Trophoblast cell (in vitro differentiated cells and primary cell): ENCODE results near the gene BAIAP3.
"Not testable (repeated sequence)": the region's sequence is repeated elsewhere in the genome, so short reads cannot be mapped to it uniquely, and the experiment has no call there.

Experiments used
- DNase-seq, 2 donors: peaks; one replicate each; pipeline ENCODE4 v3.0.0-alpha.2; 2016
- H2AFZ ChIP-seq: 2 replicates; pipeline ENCODE4 v1.6.1; 2013; ENCODE audit warnings: low read length, moderate library complexity, mild to moderate bottlenecking; ENCODE audit not compliant: insufficient read depth, poor library complexity
- H2AK5ac ChIP-seq: 2 replicates; pipeline ENCODE4 v1.6.1; 2013; ENCODE audit warnings: mild to moderate bottlenecking, low read length
- H2BK120ac ChIP-seq: 2 replicates; pipeline ENCODE4 v1.6.1; 2013; ENCODE audit warnings: low read length, mild to moderate bottlenecking, moderate library complexity; ENCODE audit not compliant: insufficient read depth, poor library complexity
- H2BK12ac ChIP-seq: 2 replicates; pipeline ENCODE4 v1.6.1; 2013; ENCODE audit warnings: mild to moderate bottlenecking, low read length, moderate library complexity
- H2BK5ac ChIP-seq: 2 replicates; pipeline ENCODE4 v1.6.1; 2013; ENCODE audit warnings: low read length, low read depth, moderate library complexity, mild to moderate bottlenecking; ENCODE audit not compliant: poor library complexity
- H3K14ac ChIP-seq: 2 replicates; pipeline ENCODE4 v1.6.1; 2013; ENCODE audit warnings: mild to moderate bottlenecking, low read length
- H3K18ac ChIP-seq: 2 replicates; pipeline ENCODE4 v1.6.1; 2013; ENCODE audit warnings: mild to moderate bottlenecking, low read length
- H3K23ac ChIP-seq: 2 replicates; pipeline ENCODE4 v1.6.1; 2013; ENCODE audit warnings: low read length
- H3K27ac ChIP-seq: 2 replicates; pipeline ENCODE4 v1.5.1; 2013; ENCODE audit warnings: low read depth, mild to moderate bottlenecking, inconsistent platforms, low read length, moderate library complexity
- H3K27me3 ChIP-seq: 2 replicates; pipeline ENCODE4 v1.6.1; 2013; ENCODE audit warnings: inconsistent platforms, mild to moderate bottlenecking, low read length, moderate library complexity; ENCODE audit not compliant: insufficient read depth
- H3K36me3 ChIP-seq, 2 experiments: 1 replicate in 1 of 2; 2 replicates in 1 of 2; pipeline ENCODE4 v1.6.1; 2013; ENCODE audit warnings: low read length in 2 of 2, mild to moderate bottlenecking in 2 of 2, moderate library complexity in 1 of 2; ENCODE audit not compliant: insufficient read depth in 2 of 2, control insufficient read depth in 1 of 2
- H3K4ac ChIP-seq: 2 replicates; pipeline ENCODE4 v1.6.1; 2013; ENCODE audit warnings: low read depth, mild to moderate bottlenecking, low read length, moderate library complexity
- H3K4me1 ChIP-seq, 2 experiments: 1 replicate in 1 of 2; 2 replicates in 1 of 2; pipeline ENCODE4 v1.6.1; 2013; ENCODE audit warnings: low read length in 2 of 2, mild to moderate bottlenecking in 2 of 2, moderate library complexity in 1 of 2; ENCODE audit not compliant: insufficient read depth in 2 of 2, control insufficient read depth in 1 of 2
- H3K4me2 ChIP-seq: 2 replicates; pipeline ENCODE4 v1.6.1; 2013; ENCODE audit warnings: inconsistent platforms, mild to moderate bottlenecking, low read length, moderate library complexity
- H3K4me3 ChIP-seq: 2 replicates; pipeline ENCODE4 v1.5.1; 2013; ENCODE audit warnings: mild to moderate bottlenecking, low read depth, low read length, inconsistent platforms
- H3K79me1 ChIP-seq: one replicate; pipeline ENCODE4 v1.6.1; 2013; ENCODE audit warnings: low read length
- H3K79me2 ChIP-seq: 2 replicates; pipeline ENCODE4 v1.6.1; 2013; ENCODE audit warnings: low read length, mild to moderate bottlenecking; ENCODE audit not compliant: control insufficient read depth, insufficient read depth, poor library complexity
- H3K9ac ChIP-seq: 2 replicates; pipeline ENCODE4 v1.6.1; 2013; ENCODE audit warnings: mild to moderate bottlenecking, low read length
- H3K9me3 ChIP-seq: 2 replicates; pipeline ENCODE4 v1.6.1; 2013; ENCODE audit warnings: low read depth, mild to moderate bottlenecking, control low read depth, inconsistent platforms, low read length; ENCODE audit not compliant: insufficient read depth
- H4K12ac ChIP-seq: 2 replicates; pipeline ENCODE4 v1.6.1; 2013; ENCODE audit warnings: low read depth, mild to moderate bottlenecking, low read length, moderate library complexity
- H4K8ac ChIP-seq: 2 replicates; pipeline ENCODE4 v1.6.1; 2013; ENCODE audit warnings: low read depth, mild to moderate bottlenecking, low read length, moderate library complexity
- H4K91ac ChIP-seq: one replicate; pipeline ENCODE4 v1.6.1; 2013; ENCODE audit warnings: low read depth, mild to moderate bottlenecking, low read length, moderate library complexity
- whole genome bisulfite sequencing: extraction: QIAGEN DNeasy Blood & Tissue Kit; methylation state at CpG from one replicate; pipeline ENCODE4 v1.1.7; 2013; ENCODE audit warnings: missing lambda C conversion rate; ENCODE audit not compliant: insufficient read length, insufficient coverage; ENCODE audit errors: extremely low coverage; 5-methylcytosine and 5-hydroxymethylcytosine counted together

Gene BAIAP3

GRCh38 chr16:1293921-1294656 is 39.4 kb upstream of the BAIAP3 start:
- Histone ChIP-seq H3K4me3 (no peak overlapping the region), H2AFZ (no peak overlapping the region), H3K4me2 (no peak overlapping the region), H3K36me3 (no peaks in the 10 kb centered on the region), H2BK12ac (peak overlapping the region; percentile 95), H3K79me1 (peaks cover 9% of the 10 kb centered on the region), H4K8ac (peak overlapping the region; percentile 80), H4K91ac (peak overlapping the region; percentile 93), H2BK120ac (peak overlapping the region; percentile 93), H3K27ac (peak overlapping the region; percentile 55), H3K27me3 (peaks cover 4% of the 10 kb centered on the region), H3K4me1 (peaks cover 19 to 27% of the 10 kb centered on the region in 2 experiments), H3K14ac (peak overlapping the region; percentile 64), H3K9ac (no peak overlapping the region), H3K9me3 (no peaks in the 10 kb centered on the region), H3K79me2 (peaks cover 2% of the 10 kb centered on the region), H2AK5ac (peak overlapping the region; percentile 52), H3K23ac (no peak overlapping the region), H3K4ac (peak overlapping the region; percentile 72), H4K12ac (peak overlapping the region; percentile 27), H3K18ac (peak overlapping the region; percentile 72), H2BK5ac (peak overlapping the region; percentile 67)
- DNase-seq, result peak; percentile 53 to 69
- no CpG with 5 or more reads among the region's 11 CpGs for WGBS

DNA sequence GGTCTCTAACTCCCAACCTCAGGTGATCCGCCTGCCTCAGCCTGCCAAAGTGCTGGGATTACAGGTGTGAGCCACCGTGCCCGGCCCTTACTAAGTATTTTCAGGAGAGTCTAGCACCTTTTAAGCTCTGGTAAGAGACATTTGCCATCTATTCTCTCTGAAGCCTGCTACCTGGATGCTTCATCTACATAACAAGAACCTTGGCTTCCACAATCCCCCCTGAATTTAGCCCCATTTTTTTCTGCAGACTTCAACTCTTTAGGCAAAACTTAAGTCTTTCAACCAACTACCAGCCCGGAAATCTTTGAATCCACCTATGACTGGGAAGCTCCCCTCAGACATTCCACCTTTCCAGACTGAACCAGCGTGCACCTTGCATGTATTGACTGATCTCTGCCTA is 38.0 kb upstream of the BAIAP3 start:
- H3K4me2 ChIP-seq, result no peak overlapping the region
- peak overlapping the region; percentile 5 for H4K91ac ChIP-seq
- no peak overlapping the region for H2AK5ac ChIP-seq
- H2BK120ac ChIP-seq, result no peak overlapping the region
- WGBS, result no CpG with 5 or more reads among the region's 5 CpGs
- no peak overlapping the region for H2BK5ac ChIP-seq
- H3K18ac ChIP-seq, result no peak overlapping the region
- peaks cover 2% of the 10 kb centered on the region for H3K79me2 ChIP-seq
- no peak overlapping the region for H3K4me3 ChIP-seq
- no peak overlapping the region for H3K9ac ChIP-seq
- H3K79me1 ChIP-seq, result peaks cover 11% of the 10 kb centered on the region
- DNase-seq, result no peak
- no peaks in the 10 kb centered on the region for H3K27me3 ChIP-seq
- H3K27ac ChIP-seq, result no peak overlapping the region
- no peak overlapping the region for H3K23ac ChIP-seq
- H4K8ac ChIP-seq, result no peak overlapping the region
- H3K36me3 ChIP-seq, result no peaks in the 10 kb centered on the region
- peaks cover 13 to 20% of the 10 kb centered on the region in 2 experiments for H3K4me1 ChIP-seq
- no peak overlapping the region for H3K14ac ChIP-seq
- H2BK12ac ChIP-seq, result no peak overlapping the region
- H3K4ac ChIP-seq, result no peak overlapping the region
- H2AFZ ChIP-seq, result no peak overlapping the region
- H3K9me3 ChIP-seq, result no peaks in the 10 kb centered on the region
- H4K12ac ChIP-seq, result no peak overlapping the region

DNA sequence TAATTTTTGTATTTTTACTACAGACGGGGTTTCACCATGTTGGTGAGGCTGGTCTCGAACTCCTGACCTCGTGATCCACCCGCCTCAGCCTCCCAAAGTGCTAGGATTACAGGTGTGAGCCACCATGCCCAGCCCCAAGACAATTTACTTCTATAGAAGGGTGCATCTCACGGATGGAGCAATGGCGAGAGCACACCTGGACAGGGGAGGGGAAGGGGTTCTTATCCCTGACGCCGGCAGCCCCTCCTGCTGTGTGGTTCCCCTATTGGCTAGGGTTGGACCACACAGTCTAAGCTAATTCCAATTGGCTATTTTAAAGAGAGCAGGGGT is 36.8 kb upstream of the BAIAP3 start:
- not testable (repeated sequence) for H3K79me2 ChIP-seq, H3K27ac ChIP-seq, H3K23ac ChIP-seq, DNase-seq, H3K18ac ChIP-seq, H3K27me3 ChIP-seq, H4K8ac ChIP-seq, H3K4me3 ChIP-seq, H3K4ac ChIP-seq, H3K9me3 ChIP-seq, H4K12ac ChIP-seq, H2AK5ac ChIP-seq, H2BK5ac ChIP-seq, H3K4me2 ChIP-seq, H4K91ac ChIP-seq, H2BK12ac ChIP-seq, H2AFZ ChIP-seq, H3K14ac ChIP-seq, H3K9ac ChIP-seq, H3K36me3 ChIP-seq, H2BK120ac ChIP-seq
- peaks cover 21 to 26% of the 10 kb centered on the region in 2 experiments for H3K4me1 ChIP-seq
- WGBS, result no CpG with 5 or more reads among the region's 8 CpGs
- H3K79me1 ChIP-seq, result peaks cover 15% of the 10 kb centered on the region

DNA sequence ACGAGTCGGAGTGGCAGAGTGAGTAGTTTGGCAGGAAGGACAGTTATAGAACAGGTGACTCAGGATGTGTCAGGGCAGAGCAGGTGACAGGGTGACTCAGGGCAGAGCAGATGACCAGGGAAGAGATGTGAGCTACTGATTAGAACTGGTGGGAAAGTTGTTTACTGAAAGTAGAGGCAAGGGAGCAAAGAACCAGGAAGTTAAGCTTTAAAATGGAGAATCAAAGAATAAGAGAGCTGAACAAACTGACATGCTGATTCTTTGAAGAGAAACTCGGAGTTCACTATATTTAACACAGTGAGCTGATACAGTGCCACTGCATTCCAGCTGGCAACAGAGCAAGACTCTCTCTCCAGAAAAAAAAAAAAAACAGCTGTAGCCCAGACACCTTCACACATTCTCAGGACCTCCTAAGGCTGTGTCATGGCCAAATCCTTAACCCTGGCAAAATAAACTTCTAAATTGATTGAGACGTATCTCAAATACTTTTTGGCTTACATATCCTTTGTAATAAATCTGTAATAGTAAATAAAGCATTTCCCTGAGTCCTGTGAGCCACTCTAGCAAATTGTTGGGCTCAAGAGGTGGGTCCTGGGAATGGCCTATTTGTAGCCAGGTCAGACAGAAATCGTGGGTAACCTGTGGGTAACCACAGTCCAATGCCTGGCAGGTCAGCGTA is 36.3 kb upstream of the BAIAP3 start:
- no peaks in the 10 kb centered on the region for H3K9me3 ChIP-seq
- WGBS, result no CpG with 5 or more reads among the region's 6 CpGs
- DNase-seq, result peak; percentile 81 to 85
- no peak overlapping the region for H3K4me2 ChIP-seq
- H3K23ac ChIP-seq, result no peak overlapping the region
- H2AK5ac ChIP-seq, result no peak overlapping the region
- peak overlapping the region; percentile 21 for H3K27ac ChIP-seq
- peak overlapping the region; percentile 63 for H3K4ac ChIP-seq
- peak overlapping the region; percentile 90 for H4K91ac ChIP-seq
- peak overlapping the region; percentile 52 for H2BK5ac ChIP-seq
- no peak overlapping the region for H2BK12ac ChIP-seq
- peaks cover 21 to 26% of the 10 kb centered on the region in 2 experiments for H3K4me1 ChIP-seq
- H4K12ac ChIP-seq, result no peak overlapping the region
- peak overlapping the region; percentile 58 for H3K14ac ChIP-seq
- no peak overlapping the region for H3K9ac ChIP-seq
- peaks cover 15% of the 10 kb centered on the region for H3K79me1 ChIP-seq
- H4K8ac ChIP-seq, result no peak overlapping the region
- peak overlapping the region; percentile 71 for H2BK120ac ChIP-seq
- peaks cover 3% of the 10 kb centered on the region for H3K79me2 ChIP-seq
- peak overlapping the region; percentile 44 for H3K18ac ChIP-seq
- H3K36me3 ChIP-seq, result no peaks in the 10 kb centered on the region
- no peak overlapping the region for H3K4me3 ChIP-seq
- H3K27me3 ChIP-seq, result no peaks in the 10 kb centered on the region
- no peak overlapping the region for H2AFZ ChIP-seq
